GM12874 (cell line): ENCODE measurements around the gene MSRB1.

Experiments used
- TF ChIP-seq, protein P1 (sequence below): IDR thresholded peaks from 2 replicates; pipeline ENCODE4 v1.5.1; 2011; ENCODE audit warnings: low read depth, mild to moderate bottlenecking, control low read depth, low read length, moderate library complexity; ENCODE audit not compliant: insufficient read depth

The MSRB1 gene

DNA sequence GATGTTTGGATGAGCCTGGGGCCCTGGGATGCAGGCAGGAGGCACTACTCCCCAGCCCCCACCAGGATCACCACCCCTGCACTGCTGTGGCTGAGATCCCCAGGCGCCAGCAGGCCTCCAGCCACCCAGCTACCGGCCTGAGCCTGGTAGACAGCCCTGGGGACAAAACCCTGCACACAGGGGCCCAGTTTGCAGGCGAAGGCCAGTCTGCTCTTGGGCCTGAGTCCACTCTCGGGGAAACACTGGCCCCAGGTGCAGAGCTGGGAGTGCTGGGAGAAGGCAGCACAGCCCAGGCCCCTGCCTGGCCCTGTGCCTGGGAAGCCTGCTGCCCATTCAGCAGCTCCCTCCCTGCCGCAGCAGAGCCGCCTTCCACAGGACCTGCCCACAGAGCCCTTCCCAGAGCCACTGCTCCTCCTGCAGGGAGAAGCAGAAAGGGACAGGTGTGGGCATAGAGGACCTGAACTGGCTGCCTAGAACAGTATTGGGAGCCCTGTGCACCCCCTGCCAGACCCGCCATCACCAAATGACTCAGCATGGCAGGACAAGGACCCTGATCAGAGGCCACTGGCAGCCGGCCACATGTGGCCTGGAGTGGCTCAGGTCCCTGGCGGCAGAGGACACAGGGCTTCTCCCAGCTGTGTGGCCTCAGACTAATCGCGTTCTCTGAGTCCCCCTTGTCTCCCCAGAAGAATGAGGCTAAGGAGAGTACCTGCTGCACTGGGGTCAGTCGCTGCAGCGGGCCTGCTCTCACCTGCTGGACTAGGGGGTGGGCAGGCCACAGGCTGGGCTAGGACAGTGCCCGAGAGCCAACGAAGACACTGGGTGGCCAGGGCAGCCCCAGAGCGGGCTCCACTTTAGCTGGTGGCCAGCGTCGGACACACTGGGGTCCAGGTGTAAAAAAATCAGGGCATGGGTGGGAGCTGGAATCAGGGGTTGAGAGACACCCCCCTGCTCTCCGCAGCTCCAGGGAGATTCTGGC, 10.7 kb downstream of the MSRB1 start:
- TF ChIP-seq, protein P1, sequence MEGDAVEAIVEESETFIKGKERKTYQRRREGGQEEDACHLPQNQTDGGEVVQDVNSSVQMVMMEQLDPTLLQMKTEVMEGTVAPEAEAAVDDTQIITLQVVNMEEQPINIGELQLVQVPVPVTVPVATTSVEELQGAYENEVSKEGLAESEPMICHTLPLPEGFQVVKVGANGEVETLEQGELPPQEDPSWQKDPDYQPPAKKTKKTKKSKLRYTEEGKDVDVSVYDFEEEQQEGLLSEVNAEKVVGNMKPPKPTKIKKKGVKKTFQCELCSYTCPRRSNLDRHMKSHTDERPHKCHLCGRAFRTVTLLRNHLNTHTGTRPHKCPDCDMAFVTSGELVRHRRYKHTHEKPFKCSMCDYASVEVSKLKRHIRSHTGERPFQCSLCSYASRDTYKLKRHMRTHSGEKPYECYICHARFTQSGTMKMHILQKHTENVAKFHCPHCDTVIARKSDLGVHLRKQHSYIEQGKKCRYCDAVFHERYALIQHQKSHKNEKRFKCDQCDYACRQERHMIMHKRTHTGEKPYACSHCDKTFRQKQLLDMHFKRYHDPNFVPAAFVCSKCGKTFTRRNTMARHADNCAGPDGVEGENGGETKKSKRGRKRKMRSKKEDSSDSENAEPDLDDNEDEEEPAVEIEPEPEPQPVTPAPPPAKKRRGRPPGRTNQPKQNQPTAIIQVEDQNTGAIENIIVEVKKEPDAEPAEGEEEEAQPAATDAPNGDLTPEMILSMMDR = no peak

GRCh38 chr16:1930338-1930720, 12.7 kb downstream of the MSRB1 start:
- TF ChIP-seq, protein P1 = no peak

GRCh38 chr16:1929578-1930337, 13.2 kb downstream of the MSRB1 start:
- TF ChIP-seq, protein P1 = peak; percentile 95

DNA sequence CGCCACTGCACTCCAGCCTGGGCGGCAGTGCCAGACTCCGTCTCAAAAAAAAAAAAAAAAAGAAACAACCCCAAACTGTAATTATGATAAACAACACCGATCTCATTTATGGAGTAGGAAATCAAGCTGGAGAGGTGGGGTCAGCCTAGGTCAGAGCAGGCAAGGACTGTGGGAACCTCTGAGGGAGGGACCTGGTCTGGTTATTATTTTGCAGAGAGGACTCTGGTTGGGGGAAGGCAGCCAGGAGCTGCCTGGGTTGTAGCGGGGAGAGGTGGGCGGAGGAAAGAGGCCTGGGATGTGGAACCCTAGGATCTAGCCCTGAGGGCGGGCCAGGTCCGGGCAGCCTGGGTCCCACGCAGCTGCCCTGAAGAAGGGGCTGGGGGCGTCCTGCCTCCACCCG, 13.9 kb downstream of the MSRB1 start:
- TF ChIP-seq, protein P1 = no peak

GRCh38 chr16:1926271-1926670, 16.7 kb downstream of the MSRB1 start:
- TF ChIP-seq, protein P1 = no peak

- TF ChIP-seq, protein P1 = no peak
Observed at GRCh38 chr16:1924095-1924494, 18.9 kb downstream of the MSRB1 start.

DNA sequence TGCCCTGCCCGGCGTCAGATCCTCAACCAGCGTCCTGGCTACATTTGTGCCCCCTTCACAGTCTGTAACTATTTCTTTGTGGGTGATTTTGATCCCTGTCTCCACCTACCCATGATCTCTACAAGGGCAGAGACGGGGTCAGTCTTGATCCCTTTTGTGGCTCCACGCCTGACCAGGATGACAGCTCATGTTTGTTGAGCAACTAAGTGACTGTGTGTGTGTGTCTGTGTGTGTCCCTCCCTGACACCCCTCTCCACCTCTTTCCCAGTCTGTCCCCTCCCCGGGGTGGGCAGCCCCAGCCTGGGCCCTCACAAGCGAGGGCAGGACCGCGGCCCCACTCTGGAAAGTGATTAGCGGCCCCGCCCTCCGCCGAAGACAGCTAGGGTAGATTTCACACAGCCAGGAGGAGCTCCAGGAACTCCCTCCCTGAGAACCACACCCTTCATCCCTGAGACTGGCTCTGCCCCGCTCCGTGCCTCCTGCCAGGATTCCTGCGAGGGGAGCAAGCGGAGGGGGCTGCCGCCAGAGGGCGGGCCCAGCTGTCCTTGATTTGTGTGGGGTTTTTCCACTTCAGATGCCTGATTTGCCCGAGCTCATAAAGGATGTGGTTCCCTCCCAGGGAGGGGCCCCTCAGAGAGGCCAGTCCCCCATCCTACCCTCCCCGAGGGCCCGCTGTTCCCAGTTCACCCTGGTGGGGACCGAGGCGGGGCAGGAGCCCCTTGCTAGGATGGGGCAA, 19.5 kb downstream of the MSRB1 start:
- TF ChIP-seq, protein P1 = peak; percentile 47
